ENCODE data around the gene ADPRHL1. TPM values are rescaled to one million over a fixed set of nuclear protein-coding genes. Genes with fewer than 3 reads are reported as not detected.

The ADPRHL1 gene
- total RNA-seq, 1 donor from 2014 or later: 506 TPM

DNA sequence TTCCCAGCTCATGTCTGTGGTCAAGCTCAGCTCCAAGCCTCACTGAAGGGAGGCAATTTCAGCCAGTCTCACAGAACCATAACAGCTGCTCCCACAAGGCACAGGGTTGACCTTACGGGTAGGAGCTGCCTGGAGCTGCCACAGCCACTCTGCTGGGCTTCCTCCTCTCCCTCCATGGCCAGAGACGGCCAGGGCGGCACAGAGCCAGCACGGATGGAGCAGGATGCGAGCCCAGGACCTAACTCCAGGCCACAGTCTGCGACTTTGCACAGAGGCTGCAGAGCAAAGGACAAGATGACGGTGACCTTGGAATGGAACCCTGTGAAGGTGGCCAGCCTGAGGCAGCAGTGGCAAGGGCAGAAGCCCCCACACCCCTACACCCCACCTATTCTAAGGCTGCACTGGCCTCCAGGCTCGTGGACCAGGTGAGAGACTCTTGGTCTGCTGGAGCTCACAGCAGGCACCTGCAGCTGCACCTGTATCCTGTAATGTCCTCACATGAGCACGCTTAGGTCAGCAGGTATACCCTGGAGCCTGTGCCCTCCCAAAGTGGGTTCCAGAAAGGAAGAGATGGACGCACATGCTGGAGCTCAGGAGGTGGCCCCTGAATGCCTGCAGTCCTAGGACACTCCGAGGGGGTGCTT is 29.6 kb downstream of the ADPRHL1 start:
- ATAC-seq (ENCODE audit: poor library complexity) (no peak), DNase-seq (no peak)
- intact Hi-C loops (cut with DNase I): no loop called here

DNA sequence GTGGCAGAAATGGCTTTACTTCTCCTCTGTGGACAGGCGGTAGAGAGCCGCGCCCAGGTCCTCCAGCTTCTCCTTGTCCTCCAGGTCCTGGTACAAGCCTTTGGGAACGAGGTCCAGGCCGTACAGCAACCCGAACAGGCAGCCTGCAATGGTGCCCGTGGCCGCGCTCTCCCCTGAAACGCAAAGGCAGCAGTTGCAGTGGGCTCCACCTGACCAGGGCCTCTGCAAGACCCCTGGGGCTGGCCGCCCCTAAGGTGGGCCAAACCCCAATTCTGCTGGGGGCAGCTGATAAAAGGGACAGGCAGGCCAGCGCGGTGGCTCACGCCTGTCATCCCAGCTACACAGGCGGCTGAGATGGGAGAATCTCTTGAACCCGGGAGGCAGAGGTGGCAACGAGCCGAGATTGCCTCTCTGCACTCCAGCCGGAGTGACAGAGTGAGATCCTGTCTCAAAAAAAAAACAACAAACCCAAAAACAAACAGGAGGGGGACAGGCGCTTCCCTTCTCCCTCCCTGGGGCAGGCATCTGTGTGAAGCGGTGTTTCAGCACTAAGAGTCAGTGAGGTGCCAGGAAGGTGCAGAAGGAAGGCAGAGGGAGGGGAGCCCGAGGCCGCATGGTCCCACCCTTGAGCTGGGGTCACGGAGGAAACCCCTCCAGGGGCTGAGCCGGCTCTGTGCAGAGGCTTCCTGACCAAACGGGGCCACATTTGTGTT is 30.3 kb downstream of the ADPRHL1 start:
- intact Hi-C loops (cut with DNase I): no loop called here

DNA sequence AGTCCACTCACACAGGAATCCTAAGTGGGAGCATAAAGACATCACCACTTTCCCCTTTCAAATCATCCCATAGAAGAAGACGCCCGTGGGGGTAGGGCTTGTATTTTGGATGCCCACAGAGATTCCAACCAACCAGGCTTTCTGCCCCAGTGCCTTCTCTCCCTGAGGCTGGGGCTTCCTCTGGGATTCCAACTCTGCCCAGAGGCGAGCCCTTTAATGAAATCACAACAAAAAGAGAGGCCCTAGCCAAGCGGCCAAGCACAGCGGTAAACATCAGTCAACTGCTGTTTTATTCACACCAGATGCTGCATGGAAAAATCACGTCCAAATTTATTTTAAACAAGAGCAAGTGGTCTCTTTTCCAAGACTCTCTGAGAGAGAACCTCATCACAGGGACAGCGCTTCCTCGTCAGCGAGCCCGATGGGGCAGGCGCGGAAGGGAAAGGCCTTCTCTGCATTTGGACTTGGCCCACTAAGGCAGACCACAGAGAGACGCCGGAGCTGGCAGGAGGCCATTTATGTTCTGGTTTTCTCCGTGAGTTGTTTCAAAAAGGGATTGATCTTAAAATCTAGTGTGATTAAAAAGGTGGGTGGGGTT is 31.5 kb downstream of the ADPRHL1 start:
- DNase-seq: peak; percentile 57
- intact Hi-C loops (cut with DNase I): no loop called here
- ATAC-seq (ENCODE audit: poor library complexity): no peak

More for the DNA sequence above, 30.3 kb downstream of the ADPRHL1 start:
- DNase-seq (no peak), ATAC-seq (ENCODE audit: poor library complexity) (no peak)

DNA sequence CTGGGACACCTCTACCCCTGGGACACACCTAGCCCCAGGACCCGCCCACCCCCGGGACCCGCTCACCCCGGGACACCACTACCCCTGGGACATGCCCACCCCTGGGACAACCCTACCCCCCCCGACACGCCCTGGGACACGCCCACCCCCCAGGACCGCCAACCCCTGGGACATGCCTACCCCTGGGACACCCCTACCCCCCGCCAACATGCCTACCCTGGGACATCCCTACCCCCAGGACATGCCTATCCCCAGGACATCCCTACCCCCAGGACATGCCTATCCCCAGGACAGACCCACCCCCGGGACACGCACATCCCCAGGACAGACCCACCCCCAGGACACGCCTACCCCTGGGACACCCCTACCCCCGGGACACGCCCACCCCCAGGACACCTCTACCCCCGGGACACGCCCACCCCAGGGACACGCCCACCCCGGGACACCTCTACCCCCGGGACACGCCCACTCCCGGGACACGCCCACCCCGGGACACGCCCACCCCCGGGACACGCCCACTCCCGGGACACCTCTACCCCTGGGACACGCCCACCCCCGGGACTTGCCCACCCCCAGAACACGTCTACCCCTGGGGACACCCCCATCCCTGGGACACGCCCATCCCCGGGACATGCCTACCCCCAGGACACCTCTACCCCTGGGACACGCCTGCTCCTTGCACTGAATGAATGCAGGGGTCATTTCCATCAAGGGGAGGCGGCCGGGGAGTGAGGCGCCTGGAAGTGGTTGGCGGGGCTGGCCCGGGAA is 32.3 kb downstream of the ADPRHL1 start:
- DNase-seq: peak; percentile 36
- ATAC-seq (ENCODE audit: poor library complexity): peak; percentile 3
- intact Hi-C loops (cut with DNase I): no loop called here

DNA sequence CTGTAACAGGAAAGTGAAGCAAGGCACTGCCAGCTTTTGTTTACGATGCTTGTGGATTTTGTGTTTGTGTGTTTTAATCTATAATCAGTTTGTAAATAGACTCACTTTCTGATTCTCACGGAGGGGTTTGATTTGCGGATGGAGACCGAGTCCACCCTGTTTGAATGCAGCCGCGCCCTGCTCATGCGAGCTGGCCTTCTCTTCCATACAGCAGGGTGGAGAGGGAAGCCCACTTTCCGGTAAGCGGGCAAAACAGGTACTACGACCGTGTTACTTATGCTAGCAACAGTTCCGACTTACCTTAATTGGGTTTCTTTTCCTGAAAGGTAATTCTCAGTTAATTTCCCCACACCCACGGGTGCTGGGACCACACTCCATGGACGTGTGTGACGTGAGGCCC is 33.1 kb downstream of the ADPRHL1 start:
- ATAC-seq (ENCODE audit: poor library complexity) (no peak), DNase-seq (no peak)
- intact Hi-C loops (cut with DNase I): no loop called here

DNA sequence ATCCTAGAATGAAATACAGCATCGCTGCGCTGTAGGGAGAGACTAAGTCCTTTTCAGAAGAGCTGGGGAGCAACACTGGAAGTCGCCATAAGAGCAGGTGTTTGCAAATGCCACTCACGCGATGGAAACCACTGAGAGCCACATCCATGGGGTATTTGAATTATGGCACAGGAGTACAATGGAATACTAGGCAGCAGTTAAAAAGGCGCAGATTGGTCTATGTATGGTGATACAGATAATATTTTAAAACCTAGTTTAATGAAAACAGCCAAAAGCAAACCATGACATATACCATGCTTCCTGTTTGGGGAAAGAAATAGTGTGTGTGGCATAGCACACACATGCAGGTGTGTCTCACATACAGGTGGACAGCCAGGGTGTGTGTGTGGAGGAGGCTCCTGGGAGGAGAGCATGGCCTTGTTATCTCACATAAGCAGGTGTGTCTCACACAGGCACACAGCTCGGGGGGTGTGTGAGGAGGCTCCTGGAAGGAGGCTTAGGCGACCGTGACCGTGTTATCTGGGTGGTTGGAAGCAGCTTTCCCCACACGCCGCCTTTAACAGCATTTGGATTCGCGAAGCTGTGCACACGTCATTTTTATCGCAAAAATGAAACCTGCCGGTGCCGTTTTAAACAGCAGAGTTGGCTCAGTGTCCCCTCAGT is 33.6 kb downstream of the ADPRHL1 start:
- intact Hi-C loops (cut with DNase I): no loop called here
- DNase-seq (peak; percentile 35), ATAC-seq (ENCODE audit: poor library complexity) (no peak)

DNA sequence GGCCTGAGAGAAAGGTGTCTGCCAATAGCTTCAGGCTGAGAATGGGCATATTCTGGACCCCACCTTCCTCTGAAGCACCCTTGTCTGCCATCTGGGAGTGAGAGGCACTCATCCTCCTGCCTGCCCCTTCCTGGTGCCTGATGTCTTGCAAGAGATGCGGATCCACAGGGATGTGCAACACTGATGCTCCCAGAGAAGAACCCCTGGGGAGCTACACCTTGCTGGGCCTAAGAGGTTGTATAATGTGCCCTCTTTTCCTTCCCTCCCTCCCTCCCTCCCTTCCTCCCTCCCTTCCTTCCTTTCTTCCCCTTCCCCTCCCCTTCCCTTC is 34.6 kb downstream of the ADPRHL1 start:
- no peak for DNase-seq
- intact Hi-C loops (cut with DNase I): no loop called here

DNA sequence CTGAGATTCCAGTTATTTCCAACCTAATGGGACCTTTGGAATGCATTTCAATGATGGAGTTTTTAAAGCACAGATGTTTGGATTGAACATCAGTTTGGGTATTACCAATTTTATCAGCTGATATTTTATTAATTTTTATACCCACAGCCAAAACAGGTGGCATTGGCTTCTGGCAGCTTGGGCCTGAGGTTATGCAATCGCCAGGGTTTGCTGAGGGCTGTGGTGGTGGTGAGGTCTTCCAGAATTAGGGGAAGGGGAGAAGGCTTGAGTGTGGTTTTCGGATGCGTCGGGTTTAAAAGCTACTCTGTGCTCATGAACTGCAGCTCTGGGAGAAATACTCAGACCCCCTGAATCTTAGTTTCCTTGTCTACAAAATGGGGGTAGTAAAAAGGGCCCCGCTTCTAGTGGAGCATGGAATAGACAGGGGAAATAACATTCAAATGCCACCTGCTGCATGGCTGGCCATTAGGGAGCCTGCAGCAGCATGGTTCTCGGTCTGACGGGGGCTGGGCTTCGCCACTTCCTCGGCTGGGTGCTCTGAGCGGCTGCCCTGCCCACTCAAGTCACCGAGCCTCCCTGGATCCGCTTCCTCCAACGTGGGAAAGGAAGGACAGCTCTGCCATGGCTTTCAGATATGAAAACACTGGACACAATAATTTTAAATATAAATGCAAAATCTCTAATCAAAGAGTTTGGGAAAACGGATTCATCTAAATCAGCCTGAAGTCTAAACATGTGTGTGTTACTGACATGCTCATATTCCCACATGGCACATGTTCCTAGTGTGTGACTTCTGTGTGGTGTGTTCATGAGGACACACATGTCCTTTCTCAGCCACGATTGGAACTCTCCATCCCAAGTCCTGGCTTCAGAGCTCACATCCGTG is 35.2 kb downstream of the ADPRHL1 start:
- intact Hi-C loops (cut with DNase I): no loop called here
- ATAC-seq (ENCODE audit: poor library complexity) (no peak), DNase-seq (no peak)

More for the DNA sequence above, 34.6 kb downstream of the ADPRHL1 start:
- no peak for ATAC-seq (ENCODE audit: poor library complexity)

DNA sequence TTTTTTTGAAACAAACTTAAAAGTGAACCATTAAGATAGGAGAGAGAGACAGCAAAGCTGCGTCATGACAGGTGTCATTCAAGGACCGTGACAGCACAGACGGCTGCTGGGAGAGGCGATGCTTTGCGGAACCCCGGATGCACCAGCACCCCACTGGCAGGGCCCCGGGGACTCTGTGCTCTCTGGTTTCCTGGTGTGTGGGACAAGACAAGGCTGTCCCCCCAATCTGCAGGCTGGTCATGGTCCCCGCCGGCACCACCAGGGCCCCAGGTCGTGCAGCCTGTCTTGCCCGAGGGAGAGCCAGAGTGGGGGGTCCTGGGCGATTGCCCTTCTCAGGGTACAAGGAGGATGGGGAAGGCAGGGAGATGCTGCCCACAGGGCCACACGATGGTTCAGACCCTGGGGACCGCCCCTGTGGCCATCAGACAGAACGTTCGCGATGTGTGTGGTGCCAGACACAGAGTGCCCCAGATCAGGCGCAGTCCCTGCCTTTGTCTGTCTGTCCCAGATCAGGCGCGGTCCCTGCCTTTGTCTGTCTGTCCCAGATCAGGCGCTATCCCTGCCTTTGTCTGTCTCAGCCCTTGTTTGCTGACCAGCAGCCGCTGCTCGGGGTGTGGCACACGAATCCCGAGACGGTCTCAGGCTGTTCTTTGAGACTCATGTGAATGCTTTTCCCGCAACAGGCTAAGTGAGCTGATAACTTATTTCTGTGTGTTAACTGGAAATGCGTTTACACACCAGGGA is 36.1 kb downstream of the ADPRHL1 start:
- ATAC-seq (ENCODE audit: poor library complexity) (no peak), DNase-seq (peak; percentile 34)
- intact Hi-C loops (cut with DNase I): no loop called here

DNA sequence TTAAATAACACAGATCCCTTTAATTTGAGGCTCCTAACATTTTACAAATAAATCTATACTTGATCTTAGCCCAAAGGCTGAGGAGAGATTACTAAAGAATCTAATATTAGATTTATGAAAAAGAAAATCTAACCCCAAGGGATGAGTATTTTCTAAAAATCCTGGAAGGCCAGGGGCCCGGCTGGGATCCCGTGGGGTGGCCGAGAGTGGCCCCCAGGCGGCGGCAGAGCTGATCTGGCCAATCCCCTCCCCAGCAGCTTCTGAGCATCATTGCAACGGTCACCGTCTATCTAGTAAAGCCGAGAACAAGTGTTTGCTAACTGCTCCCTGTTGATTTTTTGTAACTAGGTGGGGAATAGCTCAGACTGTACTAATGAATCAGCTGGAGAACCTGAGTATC is 37.5 kb downstream of the ADPRHL1 start:
- ATAC-seq (ENCODE audit: poor library complexity): no peak
- DNase-seq: no peak
- intact Hi-C loops (cut with DNase I): no loop called here

DNA sequence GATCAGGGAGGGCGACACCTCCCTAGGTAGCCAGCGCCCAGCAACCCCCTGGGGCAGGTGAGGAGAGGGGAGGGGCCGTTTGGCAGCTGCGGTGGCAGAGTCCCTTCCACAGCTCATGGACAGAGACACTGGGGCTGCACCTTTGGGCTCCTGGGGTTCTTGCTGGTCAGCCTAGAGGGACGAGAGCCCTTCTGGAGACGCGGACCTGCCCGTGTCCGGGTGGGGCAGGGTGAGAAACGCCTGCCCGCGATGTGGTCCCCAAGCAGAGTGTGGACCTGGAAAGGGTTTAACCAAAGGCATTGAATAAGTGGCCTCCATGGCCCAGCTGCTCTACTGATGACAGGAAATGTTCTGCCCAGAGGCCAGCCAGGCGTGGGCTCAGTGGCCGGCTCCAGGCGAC is 38.3 kb downstream of the ADPRHL1 start:
- peak; percentile 30 for DNase-seq
- intact Hi-C loops (cut with DNase I): no loop called here
- ATAC-seq (ENCODE audit: poor library complexity): no peak

DNA sequence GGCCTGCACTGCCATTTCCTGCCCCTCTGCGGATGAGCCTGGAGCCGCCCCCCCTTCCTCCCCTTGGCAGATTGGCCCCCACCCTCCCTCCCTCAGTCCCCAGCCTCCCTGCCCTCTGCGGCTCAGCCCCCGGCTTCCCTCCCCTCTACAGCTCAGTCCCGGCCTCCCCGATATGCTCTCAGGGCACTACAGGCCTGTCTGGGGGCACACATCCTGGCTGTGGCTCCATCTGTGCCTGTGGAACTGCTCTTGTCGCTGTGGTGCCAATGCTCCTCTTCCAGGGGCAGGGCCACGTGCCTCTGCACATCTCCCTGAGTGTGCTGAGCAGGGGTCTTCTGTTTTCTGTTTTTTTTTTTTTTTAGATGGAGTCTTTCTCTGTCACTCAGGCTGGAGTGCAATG is 39.0 kb downstream of the ADPRHL1 start:
- no peak for DNase-seq
- intact Hi-C loops (cut with DNase I): no loop called here
- no peak for ATAC-seq (ENCODE audit: poor library complexity)

DNA sequence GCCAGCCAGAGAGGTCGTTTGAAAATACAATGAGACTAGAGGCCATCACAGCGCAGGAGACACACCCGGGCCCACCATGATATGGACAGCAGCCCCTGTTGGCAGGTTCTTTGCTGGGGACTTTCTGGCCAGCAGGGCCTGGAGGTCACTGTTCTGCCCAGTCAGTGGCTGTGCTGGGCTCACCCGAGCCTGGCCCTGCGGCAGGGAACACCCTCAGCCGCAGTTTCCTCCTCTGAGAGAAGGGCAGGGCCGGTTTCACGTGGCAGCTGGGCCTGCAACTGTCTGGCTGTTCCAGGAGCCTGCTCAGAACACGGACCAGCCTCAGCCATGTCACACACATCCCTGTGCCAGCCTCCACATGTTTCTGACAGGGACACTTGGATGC is 39.4 kb downstream of the ADPRHL1 start:
- intact Hi-C loops (cut with DNase I): no loop called here
- ATAC-seq (ENCODE audit: poor library complexity): peak; percentile 63
- peak; percentile 68 for DNase-seq

DNA sequence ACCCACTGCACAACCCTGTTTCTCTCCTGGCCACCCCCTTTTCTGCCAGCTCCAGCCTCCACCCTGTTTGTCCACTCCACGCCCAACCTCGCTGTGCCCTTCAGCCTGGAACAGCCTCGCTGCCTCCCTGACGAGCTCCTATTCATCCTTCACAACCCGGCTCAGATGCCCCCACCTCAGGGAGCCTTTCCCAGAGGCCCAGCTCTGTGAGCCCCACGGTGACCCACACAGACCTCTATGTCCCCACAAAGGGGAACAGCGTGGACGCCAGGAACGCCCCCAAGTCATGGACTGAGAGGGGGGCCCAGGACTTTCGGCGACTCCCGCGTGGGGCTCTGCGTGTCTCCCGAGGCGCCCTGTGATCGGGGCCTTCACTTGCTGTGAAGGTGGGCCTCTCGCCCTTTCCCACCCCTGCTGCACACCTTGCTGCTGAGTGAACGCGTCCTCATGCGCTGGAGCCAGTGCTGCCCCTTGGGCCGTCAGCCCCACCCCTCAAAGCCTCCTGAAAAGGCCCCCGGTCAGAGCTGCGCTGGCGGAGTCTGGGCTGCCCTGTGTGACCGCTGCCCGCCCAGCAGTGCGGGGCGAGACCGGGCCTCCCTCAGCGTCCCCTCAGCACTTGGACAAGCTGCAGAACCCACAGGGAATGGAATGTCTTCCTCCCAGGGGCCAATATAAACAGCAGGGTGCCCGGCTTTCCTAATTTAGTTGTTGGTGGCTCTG is 40.0 kb downstream of the ADPRHL1 start:
- peak; percentile 53 for DNase-seq
- intact Hi-C loops (cut with DNase I): no loop called here
- peak; percentile 58 for ATAC-seq (ENCODE audit: poor library complexity)

DNA sequence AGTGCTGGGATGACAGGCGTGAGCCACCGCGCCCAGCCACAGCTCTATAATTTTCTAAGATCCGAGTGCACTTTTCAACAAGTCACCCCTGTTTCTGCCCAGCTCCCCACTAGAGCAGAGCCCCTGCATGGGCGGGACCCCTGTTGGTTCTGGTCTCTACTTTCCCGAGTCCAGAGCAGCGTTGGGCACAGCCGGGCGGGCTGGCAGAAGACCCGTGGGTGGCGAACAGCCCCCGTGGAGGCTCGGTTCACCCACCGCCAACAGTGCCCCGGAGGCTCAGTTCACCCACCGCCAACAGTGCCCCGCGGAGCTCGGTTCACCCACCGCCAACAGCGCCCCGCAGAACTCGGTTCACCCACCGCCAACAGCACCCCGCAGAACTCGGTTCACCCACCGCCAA is 40.8 kb downstream of the ADPRHL1 start:
- intact Hi-C loops (cut with DNase I): no loop called here
- no peak for ATAC-seq (ENCODE audit: poor library complexity)
- DNase-seq: no peak

DNA sequence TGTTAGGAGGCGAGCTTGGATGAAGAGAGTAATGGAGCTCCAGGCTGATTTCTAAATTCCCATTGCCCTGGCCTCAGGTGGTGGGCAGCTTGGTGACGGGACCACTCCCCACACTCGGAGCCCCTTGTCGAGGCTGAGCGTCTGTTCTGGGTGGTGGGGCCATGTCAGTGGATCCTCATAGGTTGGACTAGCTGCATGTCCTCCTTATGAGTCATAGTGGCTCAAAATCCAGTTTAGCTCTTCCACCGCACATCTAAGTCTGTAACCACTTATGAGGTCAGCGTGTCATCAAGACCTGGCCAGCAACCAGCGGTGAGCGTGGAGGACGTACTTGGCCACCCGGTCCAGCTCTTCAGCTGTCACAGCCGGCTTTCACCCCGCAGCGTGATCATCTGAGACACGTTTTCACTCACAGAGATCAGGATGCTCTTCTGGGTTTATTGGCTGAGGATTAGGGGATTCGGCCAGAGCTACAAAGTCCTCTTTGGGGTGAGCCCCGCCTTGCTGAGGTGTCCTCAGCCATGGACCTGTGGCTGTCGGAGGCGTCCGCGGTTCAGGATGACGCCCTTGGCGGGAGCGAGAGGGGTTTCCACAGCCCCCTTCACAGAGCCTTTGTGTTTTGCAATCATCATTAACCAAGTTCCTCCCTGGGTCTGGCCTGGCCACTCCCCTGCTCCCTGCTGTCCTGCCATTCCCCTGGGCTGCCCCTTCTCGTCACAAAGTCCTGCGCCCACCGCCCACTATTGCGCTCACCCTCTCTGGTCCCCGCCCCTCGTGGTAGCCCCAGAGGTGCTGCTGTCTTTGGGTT is 41.9 kb downstream of the ADPRHL1 start:
- DNase-seq (peak; percentile 83), ATAC-seq (ENCODE audit: poor library complexity) (peak; percentile 65)
- intact Hi-C loops (cut with DNase I): no loop called here
